ENCODE measurements around the gene RANBP17.

Gene RANBP17

DNA sequence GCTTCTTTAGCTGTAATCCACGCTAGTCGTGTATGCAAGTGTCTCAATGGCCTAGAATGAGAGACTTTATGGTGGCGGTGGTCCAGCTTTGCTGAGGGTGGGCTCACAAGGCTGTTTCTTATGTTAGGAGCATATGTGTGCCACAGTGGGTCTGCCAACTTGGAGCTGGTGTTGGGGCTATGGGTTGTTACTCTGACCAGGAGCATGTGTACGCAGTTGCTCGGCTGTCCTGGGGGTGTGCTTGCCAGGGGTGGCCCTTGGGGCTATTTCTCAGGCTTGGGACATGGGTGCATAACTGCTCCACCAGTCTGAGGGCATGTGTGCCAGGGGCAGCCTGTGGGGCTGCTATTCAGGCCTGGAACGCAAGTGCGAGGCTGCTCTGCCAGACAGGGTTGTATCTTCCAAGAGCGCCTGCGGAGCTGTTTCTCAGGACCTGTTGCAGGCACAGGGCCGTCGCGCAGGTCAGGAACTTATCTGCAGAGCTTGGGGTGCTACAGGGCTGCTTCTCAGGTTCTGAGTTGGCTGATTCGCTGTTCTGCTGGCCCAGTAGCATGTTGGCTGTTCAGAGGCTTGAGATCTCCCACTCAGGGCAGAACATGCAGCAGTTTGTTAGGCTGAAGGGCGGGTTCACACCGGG lies 259.3 kb downstream of the RANBP17 start:
- Histone ChIP-seq H3K4me3 (ENCODE audit: low read length) (no peak overlapping the region), H3K36me3 (ENCODE audit: control insufficient read depth, insufficient read depth, low read length) (no peaks in the 10 kb centered on the region), H3K27ac (ENCODE audit: low read length) (no peak overlapping the region), H3K27me3 (ENCODE audit: control insufficient read depth, insufficient read depth, low read length) (no peaks in the 10 kb centered on the region), H3K4me1 (ENCODE audit: control insufficient read depth, insufficient read depth, low read length) (no peaks in the 10 kb centered on the region), H3K9me3 (ENCODE audit: control insufficient read depth, insufficient read depth, low read length) (no peaks in the 10 kb centered on the region)
- WGBS (ENCODE audit: insufficient coverage, insufficient read length): no CpG with 5 or more reads among the region's 15 CpGs
- DNase-seq (ENCODE audit: low read depth, low spot score): no peak

DNA sequence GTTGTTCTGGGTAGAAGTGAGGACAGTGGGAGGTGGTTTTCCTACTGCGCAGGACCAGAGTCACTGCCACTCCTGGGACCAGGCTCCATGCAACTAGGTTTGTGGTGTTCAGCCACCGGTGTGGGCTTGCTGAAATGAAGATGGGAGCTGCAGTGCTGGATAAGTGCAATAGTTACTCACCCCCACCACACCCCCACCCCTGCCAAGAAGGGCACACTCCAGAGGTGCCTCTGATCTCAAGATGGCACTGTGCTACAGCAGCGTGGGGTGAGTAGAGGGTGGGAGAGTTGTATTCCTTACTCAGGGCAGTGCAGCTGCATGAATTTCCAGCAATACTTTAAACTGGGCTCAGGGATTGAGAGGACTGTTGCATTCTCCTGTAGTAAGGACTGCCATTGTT lies 259.8 kb downstream of the RANBP17 start:
- H3K4me3 ChIP-seq (ENCODE audit: low read length): no peak overlapping the region
- H3K27ac ChIP-seq (ENCODE audit: low read length): no peak overlapping the region

DNA sequence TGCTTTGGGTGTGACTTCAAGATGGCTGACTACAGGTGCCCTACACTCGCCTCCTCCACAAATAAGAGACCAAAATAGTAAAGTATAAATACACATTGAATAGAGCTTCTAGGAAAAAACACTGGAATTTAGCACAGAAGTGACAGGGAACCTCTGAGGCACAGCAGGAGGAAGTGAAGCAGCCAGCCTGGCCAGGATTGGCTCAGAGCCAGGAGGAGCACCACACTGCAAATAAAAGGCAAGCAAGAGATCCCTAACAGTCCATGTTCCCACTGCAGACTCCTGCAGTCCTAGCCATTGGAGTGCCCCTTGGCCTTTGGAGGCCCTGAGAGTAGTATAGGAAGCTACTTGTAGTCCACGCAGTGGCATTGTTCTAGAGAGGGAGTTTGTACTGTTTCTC lies 260.6 kb downstream of the RANBP17 start:
- no peak for DNase-seq (ENCODE audit: low read depth, low spot score)
- Histone ChIP-seq H3K27ac (ENCODE audit: low read length) (no peak overlapping the region), H3K4me1 (ENCODE audit: control insufficient read depth, insufficient read depth, low read length) (no peaks in the 10 kb centered on the region), H3K4me3 (ENCODE audit: low read length) (no peak overlapping the region), H3K27me3 (ENCODE audit: control insufficient read depth, insufficient read depth, low read length) (no peaks in the 10 kb centered on the region), H3K36me3 (ENCODE audit: control insufficient read depth, insufficient read depth, low read length) (no peaks in the 10 kb centered on the region), H3K9me3 (ENCODE audit: control insufficient read depth, insufficient read depth, low read length) (no peaks in the 10 kb centered on the region)
- WGBS (ENCODE audit: insufficient coverage, insufficient read length): no CpG with 5 or more reads among the region's 2 CpGs

More for the DNA sequence above, 259.8 kb downstream of the RANBP17 start:
- DNase-seq (ENCODE audit: low read depth, low spot score): no peak
- no peaks in the 10 kb centered on the region for H3K4me1 ChIP-seq (ENCODE audit: control insufficient read depth, insufficient read depth, low read length)
- no peaks in the 10 kb centered on the region for H3K36me3 ChIP-seq (ENCODE audit: control insufficient read depth, insufficient read depth, low read length)
- no peaks in the 10 kb centered on the region for H3K27me3 ChIP-seq (ENCODE audit: control insufficient read depth, insufficient read depth, low read length)
- H3K9me3 ChIP-seq (ENCODE audit: control insufficient read depth, insufficient read depth, low read length): no peaks in the 10 kb centered on the region
- no CpG with 5 or more reads among the region's 3 CpGs for WGBS (ENCODE audit: insufficient coverage, insufficient read length)

DNA sequence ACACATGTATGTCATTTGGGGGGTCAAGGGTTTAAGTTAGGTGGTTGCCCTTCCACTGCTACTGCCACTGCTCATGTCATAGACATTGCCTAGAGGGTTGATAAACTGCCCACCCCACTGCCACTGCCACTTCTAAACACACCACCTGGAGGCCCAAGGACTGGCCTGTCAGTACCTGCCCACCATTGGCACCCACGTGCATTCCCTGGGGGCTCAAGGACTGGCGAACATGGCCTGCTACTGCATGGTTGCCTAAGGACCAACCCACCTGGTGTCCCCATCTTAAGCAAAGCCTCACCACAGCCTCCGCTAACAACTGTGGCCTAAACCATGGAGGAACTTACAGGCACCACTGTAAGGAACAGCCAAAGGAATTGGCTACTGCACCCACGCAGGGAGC lies 261.6 kb downstream of the RANBP17 start:
- no CpG with 5 or more reads among the region's 4 CpGs for WGBS (ENCODE audit: insufficient coverage, insufficient read length)
- no peak overlapping the region for H3K4me3 ChIP-seq (ENCODE audit: low read length)

DNA sequence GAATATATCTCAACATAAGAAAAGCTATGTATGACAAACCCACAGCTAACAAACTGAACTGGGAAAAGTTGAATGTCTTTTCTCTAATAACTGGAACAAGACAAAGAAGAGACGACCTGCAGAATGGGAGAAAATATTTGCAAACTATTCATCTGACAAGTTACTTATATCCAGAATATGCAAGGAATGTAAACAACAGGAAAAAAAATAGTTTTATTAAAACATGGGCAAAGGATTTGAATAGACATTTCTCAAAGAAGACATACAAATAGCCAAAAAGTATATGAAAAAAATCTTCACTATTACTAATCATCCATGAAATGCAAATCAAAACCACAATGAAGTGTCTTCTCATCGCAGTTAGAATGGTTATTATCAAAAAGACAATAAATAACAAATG lies 265.5 kb downstream of the RANBP17 start:
- no peaks in the 10 kb centered on the region for H3K27me3 ChIP-seq (ENCODE audit: control insufficient read depth, insufficient read depth, low read length)
- no peaks in the 10 kb centered on the region for H3K9me3 ChIP-seq (ENCODE audit: control insufficient read depth, insufficient read depth, low read length)
- no peak overlapping the region for H3K4me3 ChIP-seq (ENCODE audit: low read length)
- H3K36me3 ChIP-seq (ENCODE audit: control insufficient read depth, insufficient read depth, low read length): no peaks in the 10 kb centered on the region
- WGBS (ENCODE audit: insufficient coverage, insufficient read length): no CpG with 5 or more reads among the region's 2 CpGs
- no peaks in the 10 kb centered on the region for H3K4me1 ChIP-seq (ENCODE audit: control insufficient read depth, insufficient read depth, low read length)
- DNase-seq (ENCODE audit: low read depth, low spot score): no peak
- no peak overlapping the region for H3K27ac ChIP-seq (ENCODE audit: low read length)

More for the DNA sequence above, 261.6 kb downstream of the RANBP17 start:
- no peak for DNase-seq (ENCODE audit: low read depth, low spot score)
- H3K9me3 ChIP-seq (ENCODE audit: control insufficient read depth, insufficient read depth, low read length): no peaks in the 10 kb centered on the region
- no peaks in the 10 kb centered on the region for H3K27me3 ChIP-seq (ENCODE audit: control insufficient read depth, insufficient read depth, low read length)
- no peaks in the 10 kb centered on the region for H3K4me1 ChIP-seq (ENCODE audit: control insufficient read depth, insufficient read depth, low read length)
- H3K27ac ChIP-seq (ENCODE audit: low read length): no peak overlapping the region
- H3K36me3 ChIP-seq (ENCODE audit: control insufficient read depth, insufficient read depth, low read length): no peaks in the 10 kb centered on the region

DNA sequence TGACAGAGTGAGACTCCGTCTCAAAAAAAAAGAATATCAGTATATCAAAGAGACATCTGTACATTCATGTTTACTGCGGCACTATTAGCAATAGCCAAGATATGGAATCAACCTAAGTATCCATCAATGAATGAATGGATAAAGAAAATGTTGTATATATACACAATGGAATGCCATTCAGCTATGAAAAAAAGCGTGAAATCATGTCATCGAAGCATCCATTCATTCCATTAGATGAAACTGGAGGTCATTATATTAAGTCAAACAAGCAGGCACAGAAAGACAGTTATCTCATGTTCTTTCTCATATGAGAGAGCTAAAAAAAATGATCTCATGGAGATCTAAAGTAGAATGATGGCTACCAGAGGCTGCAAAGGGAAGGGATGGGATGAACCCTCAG lies 266.3 kb downstream of the RANBP17 start:
- no CpG with 5 or more reads among the region's 4 CpGs for WGBS (ENCODE audit: insufficient coverage, insufficient read length)
- Histone ChIP-seq H3K27ac (ENCODE audit: low read length) (no peak overlapping the region), H3K4me3 (ENCODE audit: low read length) (no peak overlapping the region), H3K9me3 (ENCODE audit: control insufficient read depth, insufficient read depth, low read length) (no peaks in the 10 kb centered on the region), H3K27me3 (ENCODE audit: control insufficient read depth, insufficient read depth, low read length) (no peaks in the 10 kb centered on the region), H3K4me1 (ENCODE audit: control insufficient read depth, insufficient read depth, low read length) (no peaks in the 10 kb centered on the region), H3K36me3 (ENCODE audit: control insufficient read depth, insufficient read depth, low read length) (no peaks in the 10 kb centered on the region)
- no peak for DNase-seq (ENCODE audit: low read depth, low spot score)

DNA sequence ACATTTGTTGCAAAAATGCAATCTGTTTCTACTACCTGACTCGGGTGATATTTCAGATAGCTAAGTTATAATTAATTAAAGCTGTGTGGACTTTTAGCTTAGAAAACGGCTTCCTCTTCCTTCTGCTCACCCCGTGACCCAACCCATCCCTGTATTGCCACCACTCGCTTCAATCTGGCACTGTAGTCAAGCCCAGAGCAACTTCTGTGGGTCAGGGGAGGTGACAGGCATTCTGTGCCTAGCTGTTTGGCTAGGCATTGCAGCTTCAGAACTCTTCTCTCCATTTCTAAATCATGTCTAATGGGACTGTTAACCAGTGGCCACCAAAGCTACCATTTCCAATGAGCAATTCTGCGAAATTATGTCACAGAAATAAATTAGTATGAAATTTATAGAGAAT lies 267.5 kb downstream of the RANBP17 start:
- H3K4me3 ChIP-seq (ENCODE audit: low read length): no peak overlapping the region
- no peak overlapping the region for H3K27ac ChIP-seq (ENCODE audit: low read length)
- H3K9me3 ChIP-seq (ENCODE audit: control insufficient read depth, insufficient read depth, low read length): no peaks in the 10 kb centered on the region
- no peaks in the 10 kb centered on the region for H3K4me1 ChIP-seq (ENCODE audit: control insufficient read depth, insufficient read depth, low read length)
- WGBS (ENCODE audit: insufficient coverage, insufficient read length): no CpG with 5 or more reads among the region's 5 CpGs
- DNase-seq (ENCODE audit: low read depth, low spot score): no peak
- no peaks in the 10 kb centered on the region for H3K36me3 ChIP-seq (ENCODE audit: control insufficient read depth, insufficient read depth, low read length)
- H3K27me3 ChIP-seq (ENCODE audit: control insufficient read depth, insufficient read depth, low read length): no peaks in the 10 kb centered on the region

DNA sequence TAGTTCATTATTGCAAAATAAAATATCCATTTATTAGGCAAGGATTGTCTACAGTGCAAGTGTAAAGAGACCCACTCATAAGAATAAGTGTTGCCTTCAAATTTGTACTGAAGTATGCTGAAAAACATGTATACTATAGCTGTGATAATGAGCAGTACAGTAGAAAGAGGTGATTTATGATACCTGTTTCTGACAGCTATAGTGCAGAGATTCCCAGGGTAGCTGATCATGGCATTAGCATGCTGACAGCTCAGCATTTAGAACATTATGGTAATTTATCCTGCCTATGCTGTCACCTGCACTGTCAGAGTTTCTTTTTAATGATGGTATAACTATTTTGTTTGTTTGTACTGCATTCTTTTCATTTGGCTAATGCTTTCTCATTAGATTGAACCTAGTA lies 269.7 kb downstream of the RANBP17 start:
- Histone ChIP-seq H3K4me1 (ENCODE audit: control insufficient read depth, insufficient read depth, low read length) (no peaks in the 10 kb centered on the region), H3K36me3 (ENCODE audit: control insufficient read depth, insufficient read depth, low read length) (no peaks in the 10 kb centered on the region), H3K27me3 (ENCODE audit: control insufficient read depth, insufficient read depth, low read length) (no peaks in the 10 kb centered on the region), H3K4me3 (ENCODE audit: low read length) (no peak overlapping the region), H3K9me3 (ENCODE audit: control insufficient read depth, insufficient read depth, low read length) (no peaks in the 10 kb centered on the region), H3K27ac (ENCODE audit: low read length) (no peak overlapping the region)
- no peak for DNase-seq (ENCODE audit: low read depth, low spot score)

DNA sequence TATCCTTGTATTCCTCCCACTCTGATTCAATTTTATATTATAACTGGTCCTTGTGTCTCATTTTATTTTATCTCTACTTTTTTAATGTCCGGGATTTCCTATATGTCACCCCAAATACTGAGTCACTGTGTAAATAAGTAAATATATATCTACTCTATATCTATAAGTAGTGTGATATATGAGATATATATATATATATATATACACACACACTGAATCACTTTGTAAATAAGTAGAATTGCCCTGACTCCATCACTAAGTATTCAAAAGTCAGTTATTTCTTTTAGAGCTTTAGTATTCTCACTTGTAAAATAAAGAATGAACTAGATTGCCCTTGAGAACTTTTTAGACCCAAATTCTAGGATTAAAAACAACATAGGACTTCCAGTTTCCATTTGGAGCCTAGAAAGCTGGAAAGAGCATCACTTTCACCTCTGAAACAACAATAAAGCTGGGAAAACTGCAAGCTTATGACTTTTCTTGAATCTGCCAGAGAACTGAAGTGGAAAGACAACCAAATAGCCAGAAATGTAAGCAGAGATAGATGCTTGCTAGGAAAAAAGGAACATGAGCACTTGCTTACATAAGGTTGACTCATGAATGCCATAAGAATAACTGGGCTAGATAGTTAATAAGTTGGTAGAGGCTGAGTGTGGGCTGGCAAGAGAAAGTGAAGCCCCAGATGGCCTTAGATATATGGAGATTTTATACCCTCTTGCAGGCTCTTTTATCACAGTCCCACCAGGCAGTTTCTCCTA lies 276.1 kb downstream of the RANBP17 start:
- no peak overlapping the region for H3K27ac ChIP-seq (ENCODE audit: low read length)
- H3K36me3 ChIP-seq (ENCODE audit: control insufficient read depth, insufficient read depth, low read length): no peaks in the 10 kb centered on the region
- DNase-seq (ENCODE audit: low read depth, low spot score): no peak
- H3K4me1 ChIP-seq (ENCODE audit: control insufficient read depth, insufficient read depth, low read length): no peaks in the 10 kb centered on the region
- no peaks in the 10 kb centered on the region for H3K27me3 ChIP-seq (ENCODE audit: control insufficient read depth, insufficient read depth, low read length)
- WGBS (ENCODE audit: insufficient coverage, insufficient read length): no CpG with 5 or more reads among the region's 1 CpG
- no peak overlapping the region for H3K4me3 ChIP-seq (ENCODE audit: low read length)
- no peaks in the 10 kb centered on the region for H3K9me3 ChIP-seq (ENCODE audit: control insufficient read depth, insufficient read depth, low read length)

DNA sequence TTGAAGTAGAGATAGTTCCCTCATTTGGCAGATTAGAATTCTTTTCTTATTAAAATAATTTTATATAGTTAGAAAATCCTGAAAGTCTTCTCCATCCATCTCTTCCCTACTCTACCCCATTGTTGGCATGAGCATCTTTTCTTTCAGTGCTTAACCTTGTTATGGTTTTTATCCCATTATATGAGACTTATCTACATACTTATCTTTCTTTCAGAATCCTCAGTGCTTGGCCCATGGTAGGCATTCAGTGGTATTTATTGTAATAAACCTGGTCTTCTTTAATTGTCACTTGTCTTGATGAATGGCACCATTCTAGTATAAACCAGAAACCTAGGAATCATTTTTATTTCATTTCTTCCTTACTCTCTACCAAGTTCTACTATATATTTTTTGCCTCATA lies 277.4 kb downstream of the RANBP17 start:
- Histone ChIP-seq H3K27ac (ENCODE audit: low read length) (no peak overlapping the region), H3K36me3 (ENCODE audit: control insufficient read depth, insufficient read depth, low read length) (no peaks in the 10 kb centered on the region), H3K4me1 (ENCODE audit: control insufficient read depth, insufficient read depth, low read length) (no peaks in the 10 kb centered on the region), H3K4me3 (ENCODE audit: low read length) (no peak overlapping the region), H3K9me3 (ENCODE audit: control insufficient read depth, insufficient read depth, low read length) (no peaks in the 10 kb centered on the region), H3K27me3 (ENCODE audit: control insufficient read depth, insufficient read depth, low read length) (no peaks in the 10 kb centered on the region)
- no peak for DNase-seq (ENCODE audit: low read depth, low spot score)

DNA sequence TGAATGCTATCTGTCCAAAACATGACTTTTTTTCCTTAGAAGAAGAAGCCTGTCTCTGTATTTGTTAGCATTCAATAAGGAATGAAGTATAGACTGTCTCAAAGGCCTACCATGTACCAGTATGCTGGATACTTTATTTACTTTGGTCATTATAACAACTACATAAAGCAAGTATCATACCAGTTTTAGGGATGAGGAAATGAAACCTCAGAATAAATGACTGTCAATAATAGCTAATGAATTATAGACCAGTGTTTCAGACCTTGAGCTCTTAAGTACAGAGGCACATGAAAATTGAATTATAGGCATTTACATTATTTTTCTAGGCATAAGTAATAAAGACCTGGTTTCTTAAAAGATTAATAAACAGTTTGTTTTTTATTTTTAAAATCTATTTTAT lies 280.8 kb downstream of the RANBP17 start:
- Histone ChIP-seq H3K27me3 (ENCODE audit: control insufficient read depth, insufficient read depth, low read length) (no peaks in the 10 kb centered on the region), H3K4me3 (ENCODE audit: low read length) (no peak overlapping the region), H3K36me3 (ENCODE audit: control insufficient read depth, insufficient read depth, low read length) (no peaks in the 10 kb centered on the region), H3K9me3 (ENCODE audit: control insufficient read depth, insufficient read depth, low read length) (no peaks in the 10 kb centered on the region), H3K27ac (ENCODE audit: low read length) (no peak overlapping the region), H3K4me1 (ENCODE audit: control insufficient read depth, insufficient read depth, low read length) (no peaks in the 10 kb centered on the region)
- DNase-seq (ENCODE audit: low read depth, low spot score): no peak
